ENCODE results near the gene ZMYND8.

- TF ChIP-seq CTCF (conservative IDR thresholded peaks at IDR 0.05; ENCODE audit: low read depth, low read length) (no peak), EZH2 (IDR thresholded peaks at IDR 0.05; ENCODE audit: low read length, unreplicated experiment) (no peak), EZH2phosphoT487 (IDR thresholded peaks at IDR 0.05; ENCODE audit: borderline replicate concordance, low read length) (no peak)
These were observed 94.0 kb downstream of the ZMYND8 start for GRCh38 chr20:47262365-47263013.
